Measurements from ENCODE around the gene LRRC7. TPM values are rescaled to one million over a fixed set of nuclear protein-coding genes. Genes with fewer than 3 reads are reported as not detected.

LRRC7 gene
- total and polyA plus RNA-seq, 2 of the 8 experiments (the other 6 are each of a cell fraction or from before 2014, with no cell fraction given): 0.03 to 0.17 TPM

DNA sequence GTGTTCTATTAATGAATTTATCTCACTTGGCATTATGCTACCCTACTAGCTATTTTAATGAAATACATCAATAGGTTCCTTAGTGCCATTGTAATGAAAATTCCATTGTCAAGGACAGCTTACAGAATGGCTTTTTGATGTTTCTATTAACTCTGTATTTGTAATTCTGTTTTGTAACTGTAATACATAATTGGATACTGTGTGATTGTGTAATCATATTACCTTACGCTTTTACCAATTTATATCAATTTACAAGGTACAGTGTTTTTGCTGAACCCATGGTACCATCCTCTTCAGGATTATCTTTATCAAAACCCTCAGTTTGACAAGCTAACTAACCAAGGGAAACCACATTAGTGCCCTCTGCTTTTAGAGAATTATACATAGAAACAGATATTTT is 277.9 kb downstream of the LRRC7 start (continued):
- TF ChIP-seq, protein P1, sequence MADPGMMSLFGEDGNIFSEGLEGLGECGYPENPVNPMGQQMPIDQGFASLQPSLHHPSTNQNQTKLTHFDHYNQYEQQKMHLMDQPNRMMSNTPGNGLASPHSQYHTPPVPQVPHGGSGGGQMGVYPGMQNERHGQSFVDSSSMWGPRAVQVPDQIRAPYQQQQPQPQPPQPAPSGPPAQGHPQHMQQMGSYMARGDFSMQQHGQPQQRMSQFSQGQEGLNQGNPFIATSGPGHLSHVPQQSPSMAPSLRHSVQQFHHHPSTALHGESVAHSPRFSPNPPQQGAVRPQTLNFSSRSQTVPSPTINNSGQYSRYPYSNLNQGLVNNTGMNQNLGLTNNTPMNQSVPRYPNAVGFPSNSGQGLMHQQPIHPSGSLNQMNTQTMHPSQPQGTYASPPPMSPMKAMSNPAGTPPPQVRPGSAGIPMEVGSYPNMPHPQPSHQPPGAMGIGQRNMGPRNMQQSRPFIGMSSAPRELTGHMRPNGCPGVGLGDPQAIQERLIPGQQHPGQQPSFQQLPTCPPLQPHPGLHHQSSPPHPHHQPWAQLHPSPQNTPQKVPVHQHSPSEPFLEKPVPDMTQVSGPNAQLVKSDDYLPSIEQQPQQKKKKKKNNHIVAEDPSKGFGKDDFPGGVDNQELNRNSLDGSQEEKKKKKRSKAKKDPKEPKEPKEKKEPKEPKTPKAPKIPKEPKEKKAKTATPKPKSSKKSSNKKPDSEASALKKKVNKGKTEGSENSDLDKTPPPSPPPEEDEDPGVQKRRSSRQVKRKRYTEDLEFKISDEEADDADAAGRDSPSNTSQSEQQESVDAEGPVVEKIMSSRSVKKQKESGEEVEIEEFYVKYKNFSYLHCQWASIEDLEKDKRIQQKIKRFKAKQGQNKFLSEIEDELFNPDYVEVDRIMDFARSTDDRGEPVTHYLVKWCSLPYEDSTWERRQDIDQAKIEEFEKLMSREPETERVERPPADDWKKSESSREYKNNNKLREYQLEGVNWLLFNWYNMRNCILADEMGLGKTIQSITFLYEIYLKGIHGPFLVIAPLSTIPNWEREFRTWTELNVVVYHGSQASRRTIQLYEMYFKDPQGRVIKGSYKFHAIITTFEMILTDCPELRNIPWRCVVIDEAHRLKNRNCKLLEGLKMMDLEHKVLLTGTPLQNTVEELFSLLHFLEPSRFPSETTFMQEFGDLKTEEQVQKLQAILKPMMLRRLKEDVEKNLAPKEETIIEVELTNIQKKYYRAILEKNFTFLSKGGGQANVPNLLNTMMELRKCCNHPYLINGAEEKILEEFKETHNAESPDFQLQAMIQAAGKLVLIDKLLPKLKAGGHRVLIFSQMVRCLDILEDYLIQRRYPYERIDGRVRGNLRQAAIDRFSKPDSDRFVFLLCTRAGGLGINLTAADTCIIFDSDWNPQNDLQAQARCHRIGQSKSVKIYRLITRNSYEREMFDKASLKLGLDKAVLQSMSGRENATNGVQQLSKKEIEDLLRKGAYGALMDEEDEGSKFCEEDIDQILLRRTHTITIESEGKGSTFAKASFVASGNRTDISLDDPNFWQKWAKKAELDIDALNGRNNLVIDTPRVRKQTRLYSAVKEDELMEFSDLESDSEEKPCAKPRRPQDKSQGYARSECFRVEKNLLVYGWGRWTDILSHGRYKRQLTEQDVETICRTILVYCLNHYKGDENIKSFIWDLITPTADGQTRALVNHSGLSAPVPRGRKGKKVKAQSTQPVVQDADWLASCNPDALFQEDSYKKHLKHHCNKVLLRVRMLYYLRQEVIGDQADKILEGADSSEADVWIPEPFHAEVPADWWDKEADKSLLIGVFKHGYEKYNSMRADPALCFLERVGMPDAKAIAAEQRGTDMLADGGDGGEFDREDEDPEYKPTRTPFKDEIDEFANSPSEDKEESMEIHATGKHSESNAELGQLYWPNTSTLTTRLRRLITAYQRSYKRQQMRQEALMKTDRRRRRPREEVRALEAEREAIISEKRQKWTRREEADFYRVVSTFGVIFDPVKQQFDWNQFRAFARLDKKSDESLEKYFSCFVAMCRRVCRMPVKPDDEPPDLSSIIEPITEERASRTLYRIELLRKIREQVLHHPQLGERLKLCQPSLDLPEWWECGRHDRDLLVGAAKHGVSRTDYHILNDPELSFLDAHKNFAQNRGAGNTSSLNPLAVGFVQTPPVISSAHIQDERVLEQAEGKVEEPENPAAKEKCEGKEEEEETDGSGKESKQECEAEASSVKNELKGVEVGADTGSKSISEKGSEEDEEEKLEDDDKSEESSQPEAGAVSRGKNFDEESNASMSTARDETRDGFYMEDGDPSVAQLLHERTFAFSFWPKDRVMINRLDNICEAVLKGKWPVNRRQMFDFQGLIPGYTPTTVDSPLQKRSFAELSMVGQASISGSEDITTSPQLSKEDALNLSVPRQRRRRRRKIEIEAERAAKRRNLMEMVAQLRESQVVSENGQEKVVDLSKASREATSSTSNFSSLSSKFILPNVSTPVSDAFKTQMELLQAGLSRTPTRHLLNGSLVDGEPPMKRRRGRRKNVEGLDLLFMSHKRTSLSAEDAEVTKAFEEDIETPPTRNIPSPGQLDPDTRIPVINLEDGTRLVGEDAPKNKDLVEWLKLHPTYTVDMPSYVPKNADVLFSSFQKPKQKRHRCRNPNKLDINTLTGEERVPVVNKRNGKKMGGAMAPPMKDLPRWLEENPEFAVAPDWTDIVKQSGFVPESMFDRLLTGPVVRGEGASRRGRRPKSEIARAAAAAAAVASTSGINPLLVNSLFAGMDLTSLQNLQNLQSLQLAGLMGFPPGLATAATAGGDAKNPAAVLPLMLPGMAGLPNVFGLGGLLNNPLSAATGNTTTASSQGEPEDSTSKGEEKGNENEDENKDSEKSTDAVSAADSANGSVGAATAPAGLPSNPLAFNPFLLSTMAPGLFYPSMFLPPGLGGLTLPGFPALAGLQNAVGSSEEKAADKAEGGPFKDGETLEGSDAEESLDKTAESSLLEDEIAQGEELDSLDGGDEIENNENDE (IDR thresholded peaks at IDR 0.05; ENCODE audit: insufficient replicate concordance, low read length): no peak
- no peak for TF ChIP-seq TBP (IDR thresholded peaks at IDR 0.05; ENCODE audit: low read depth, low read length)
- TF ChIP-seq BCL11A (IDR thresholded peaks at IDR 0.05; ENCODE audit: low read depth in 2 of 2, low read length in 2 of 2): no peak
- no peak for TF ChIP-seq SIX5 (IDR thresholded peaks at IDR 0.05; ENCODE audit: low read depth, low read length)
- no peak for TF ChIP-seq ATF2 (IDR thresholded peaks at IDR 0.05; ENCODE audit: low read length)
- TF ChIP-seq, protein P2, sequence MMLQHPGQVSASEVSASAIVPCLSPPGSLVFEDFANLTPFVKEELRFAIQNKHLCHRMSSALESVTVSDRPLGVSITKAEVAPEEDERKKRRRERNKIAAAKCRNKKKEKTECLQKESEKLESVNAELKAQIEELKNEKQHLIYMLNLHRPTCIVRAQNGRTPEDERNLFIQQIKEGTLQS (IDR thresholded peaks at IDR 0.05; ENCODE audit: insufficient read depth, low read depth, low read length): no peak
- no peak for TF ChIP-seq TAF7 (optimal IDR thresholded peaks at IDR 0.05; ENCODE audit: borderline replicate concordance, low read depth, low read length)
- TF ChIP-seq MAX (IDR thresholded peaks at IDR 0.05): no peak
